Upper lobe of left lung (tissue), 6 donors: ENCODE results near the gene ITPRIPL2. TPM values are rescaled to one million over a fixed set of nuclear protein-coding genes. Genes with fewer than 3 reads are reported as not detected.

Source experiments
- ATAC-seq, 2 donors: fragments of 200-7000 bp; cut with Tn5 transposase; one replicate each; pipeline ENCODE4 v1.9.1; 2022; ENCODE audit warnings: mild to moderate bottlenecking in 2 of 2, moderate library complexity in 2 of 2; ENCODE audit not compliant: low FRiP score in 2 of 2
- DNase-seq, 2 donors: peaks; one replicate each; pipeline ENCODE4 v3.0.0-alpha.2; 2019 to 2020
- H3K27ac ChIP-seq, 4 donors: fragments of 200-600 bp; sonication (generic); one replicate each; pipeline ENCODE4 v1.5.1; 2016 to 2019
- H3K27me3 ChIP-seq, 4 donors: fragments of 200-600 bp; sonication (generic); one replicate each; pipeline ENCODE4 v1.5.1; 2017 to 2019
- H3K36me3 ChIP-seq, 4 donors: fragments of 200-600 bp; sonication (generic); one replicate each; pipeline ENCODE4 v1.5.1; 2016 to 2019
- H3K4me1 ChIP-seq, 4 donors: fragments of 200-600 bp; sonication (generic); one replicate each; pipeline ENCODE4 v1.5.1; 2018 to 2019
- H3K4me3 ChIP-seq, 4 donors: fragments of 200-600 bp; sonication (generic); one replicate each; pipeline ENCODE4 v1.5.1; 2017 to 2019; ENCODE audit warnings: mild to moderate bottlenecking in 2 of 4, moderate library complexity in 1 of 4
- H3K9me3 ChIP-seq, 4 donors: fragments of 200-600 bp; sonication (generic); one replicate each; pipeline ENCODE4 v1.5.1; 2018 to 2019
- CTCF ChIP-seq, 6 experiments: fragments of 450-650 bp in 4 of 6; fragments of 200-600 bp in 2 of 6; sonication (generic) in 2 of 6; IDR thresholded peaks; one replicate each; pipeline ENCODE4 v1.5.1; 2016 to 2019; ENCODE audit warnings: antibody characterized with exemption in 6 of 6
- EP300 ChIP-seq, 4 donors: sonication (generic); formaldehyde crosslinking; IDR thresholded peaks; one replicate each; pipeline ENCODE4 v1.5.1; 2017; ENCODE audit warnings: antibody characterized with exemption in 4 of 4, control low read depth in 2 of 4
- POLR2A ChIP-seq, 4 donors: fragments of 450-650 bp; IDR thresholded peaks; one replicate each; pipeline ENCODE4 v1.5.1; 2016 to 2017; ENCODE audit warnings: antibody characterized with exemption in 4 of 4, mild to moderate bottlenecking in 2 of 4
- POLR2AphosphoS5 ChIP-seq, 2 donors: sonication (generic); formaldehyde crosslinking; IDR thresholded peaks; one replicate each; pipeline ENCODE4 v1.5.1; 2017; ENCODE audit warnings: antibody characterized with exemption in 2 of 2
- WGBS, 2 donors: methylation state at CpG; one replicate each; pipeline ENCODE4 v1.1.5; 2017 to 2018; 5-methylcytosine and 5-hydroxymethylcytosine counted together
- total RNA-seq, 6 donors: library from RNA; depleted of rRNA in 4 of 6; stranded (reverse); fragments of >200 nt in 4 of 6; gene quantifications; one replicate each; pipeline versions ENCODE4 v1.1.0 to v1.2.1, GENCODE V29; 2016 to 2021
- donor health status: DM: no; HTN: no; CAD: no; lungs with moderate emphysema.
- donor health status: DM: no; HTN: yes; CAD: no; lungs with severe emphysema.

ITPRIPL2 gene
- total RNA-seq, 6 donors from 2014 or later: 39.9 to 90.6 (median 57.5) TPM

- Histone ChIP-seq H3K27ac (no peak overlapping the region), H3K4me1 (no peaks in the 10 kb centered on the region), H3K36me3 (no peaks in the 10 kb centered on the region), H3K4me3 (no peak overlapping the region), H3K9me3 (no peaks in the 10 kb centered on the region), H3K27me3 (no peaks in the 10 kb centered on the region)
- no peak for DNase-seq
- WGBS, 2 donors: 94 to 100% methylated on average over 1 of the region's 1 CpG
- ATAC-seq: no peak
- no peak for TF ChIP-seq POLR2A (IDR thresholded peaks at IDR 0.05)
- TF ChIP-seq EP300 (IDR thresholded peaks at IDR 0.05): no peak
Measured at GRCh38 chr16:19098173-19098572, 15.6 kb upstream of the ITPRIPL2 start.

GRCh38 chr16:19102187-19102872 lies 11.4 kb upstream of the ITPRIPL2 start:
- Histone ChIP-seq H3K27ac (no peak overlapping the region), H3K27me3 (no peaks in the 10 kb centered on the region), H3K9me3 (no peaks in the 10 kb centered on the region), H3K36me3 (no peaks in the 10 kb centered on the region), H3K4me1 (peaks cover 11 to 20% (median 13%) of the 10 kb centered on the region in 4 donors), H3K4me3 (no peak overlapping the region)
- DNase-seq (no peak), ATAC-seq (no peak)
- 79 to 82% methylated on average over 16 of the region's 16 CpGs for WGBS, 2 donors
- TF ChIP-seq POLR2A (IDR thresholded peaks at IDR 0.05) (no peak), POLR2AphosphoS5 (IDR thresholded peaks at IDR 0.05) (no peak), EP300 (IDR thresholded peaks at IDR 0.05) (no peak), CTCF (IDR thresholded peaks at IDR 0.05) (no peak)

GRCh38 chr16:19104607-19105006 lies 9.2 kb upstream of the ITPRIPL2 start:
- ATAC-seq (no peak), DNase-seq (no peak)
- Histone ChIP-seq H3K4me3 (no peak overlapping the region), H3K4me1 (peaks cover 11 to 29% (median 15%) of the 10 kb centered on the region in 4 donors), H3K9me3 (no peaks in the 10 kb centered on the region), H3K27ac (no peak overlapping the region), H3K27me3 (no peaks in the 10 kb centered on the region), H3K36me3 (no peaks in the 10 kb centered on the region)
- WGBS, 2 donors: 55 to 85% methylated on average over 4 to 5 of the region's 5 CpGs
- no peak for TF ChIP-seq CTCF (IDR thresholded peaks at IDR 0.05)
- no peak for TF ChIP-seq POLR2AphosphoS5 (IDR thresholded peaks at IDR 0.05)
- no peak for TF ChIP-seq POLR2A (IDR thresholded peaks at IDR 0.05)
- TF ChIP-seq EP300 (IDR thresholded peaks at IDR 0.05): no peak

GRCh38 chr16:19105131-19105530 lies 8.6 kb upstream of the ITPRIPL2 start:
- no peaks in the 10 kb centered on the region for H3K27me3 ChIP-seq
- H3K27ac ChIP-seq: no peak overlapping the region
- DNase-seq: no peak
- H3K4me3 ChIP-seq: no peak overlapping the region
- WGBS, 2 donors: 72 to 75% methylated on average over 6 of the region's 6 CpGs
- no peaks in the 10 kb centered on the region for H3K36me3 ChIP-seq
- H3K4me1 ChIP-seq: peaks cover 11 to 29% (median 15%) of the 10 kb centered on the region in 4 donors
- no peaks in the 10 kb centered on the region for H3K9me3 ChIP-seq
- TF ChIP-seq EP300 (IDR thresholded peaks at IDR 0.05) (no peak), POLR2A (IDR thresholded peaks at IDR 0.05) (no peak), CTCF (IDR thresholded peaks at IDR 0.05) (no peak), POLR2AphosphoS5 (IDR thresholded peaks at IDR 0.05) (no peak)
- no peak for ATAC-seq

GRCh38 chr16:19105891-19106624 lies 7.7 kb upstream of the ITPRIPL2 start:
- no peak for TF ChIP-seq EP300 (IDR thresholded peaks at IDR 0.05)
- TF ChIP-seq POLR2A (IDR thresholded peaks at IDR 0.05): no peak
- TF ChIP-seq POLR2AphosphoS5 (IDR thresholded peaks at IDR 0.05): no peak
- TF ChIP-seq CTCF (IDR thresholded peaks at IDR 0.05): no peak

More at GRCh38 chr16:19105891-19106624, 7.7 kb upstream of the ITPRIPL2 start:
- peak overlapping the region in 1 of 4 donors; percentile 25 for H3K27ac ChIP-seq
- no peaks in the 10 kb centered on the region for H3K27me3 ChIP-seq
- WGBS, 2 donors: 50 to 53% methylated on average over 11 of the region's 11 CpGs
- peaks cover 11 to 29% (median 15%) of the 10 kb centered on the region in 4 donors for H3K4me1 ChIP-seq
- H3K36me3 ChIP-seq: no peaks in the 10 kb centered on the region
- no peaks in the 10 kb centered on the region for H3K9me3 ChIP-seq
- DNase-seq (no peak), ATAC-seq (no peak)
- no peak overlapping the region for H3K4me3 ChIP-seq
